ENCODE measurements around the gene MTCL3.

The MTCL3 gene

DNA sequence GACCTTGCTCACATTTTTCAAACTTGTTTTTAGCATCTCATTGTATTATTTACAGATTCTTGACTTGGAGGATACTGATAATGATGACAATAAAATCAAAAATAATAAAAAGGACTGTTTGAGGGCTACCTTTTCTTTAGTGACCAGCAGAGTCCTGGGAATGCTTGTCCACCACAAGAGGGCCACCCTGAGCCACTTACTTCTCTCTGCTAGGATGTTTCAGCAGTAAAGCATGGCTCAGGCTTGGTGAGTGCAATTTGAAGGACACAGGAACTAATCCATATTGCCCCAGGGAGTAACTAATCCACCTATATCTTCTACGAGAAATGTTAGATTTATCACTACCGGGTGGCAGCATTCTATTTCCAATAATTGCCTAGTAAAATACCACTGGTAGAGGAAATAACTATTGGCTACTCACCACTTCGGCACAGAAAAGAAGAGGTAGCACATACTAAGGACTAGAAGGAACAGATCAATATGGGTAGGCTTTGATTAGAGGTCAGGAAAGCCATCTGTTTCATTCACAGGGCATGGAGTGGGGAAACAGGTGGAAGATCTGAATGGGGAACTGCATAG is 54.2 kb downstream of the MTCL3 start:
- Mint-ChIP-seq H3K4me3 (ENCODE audit: unreplicated experiment) (no peak overlapping the region), H3K27ac (ENCODE audit: unreplicated experiment) (no peak overlapping the region), H3K27me3 (ENCODE audit: unreplicated experiment) (no peaks in the 10 kb centered on the region), H3K36me3 (ENCODE audit: low read depth, unreplicated experiment) (no peaks in the 10 kb centered on the region), H3K4me1 (ENCODE audit: unreplicated experiment) (peaks cover 18% of the 10 kb centered on the region), H3K9me3 (ENCODE audit: unreplicated experiment) (no peaks in the 10 kb centered on the region)
- peak; percentile 74 for DNase-seq (ENCODE audit: low spot score)
- TF ChIP-seq, protein P1, sequence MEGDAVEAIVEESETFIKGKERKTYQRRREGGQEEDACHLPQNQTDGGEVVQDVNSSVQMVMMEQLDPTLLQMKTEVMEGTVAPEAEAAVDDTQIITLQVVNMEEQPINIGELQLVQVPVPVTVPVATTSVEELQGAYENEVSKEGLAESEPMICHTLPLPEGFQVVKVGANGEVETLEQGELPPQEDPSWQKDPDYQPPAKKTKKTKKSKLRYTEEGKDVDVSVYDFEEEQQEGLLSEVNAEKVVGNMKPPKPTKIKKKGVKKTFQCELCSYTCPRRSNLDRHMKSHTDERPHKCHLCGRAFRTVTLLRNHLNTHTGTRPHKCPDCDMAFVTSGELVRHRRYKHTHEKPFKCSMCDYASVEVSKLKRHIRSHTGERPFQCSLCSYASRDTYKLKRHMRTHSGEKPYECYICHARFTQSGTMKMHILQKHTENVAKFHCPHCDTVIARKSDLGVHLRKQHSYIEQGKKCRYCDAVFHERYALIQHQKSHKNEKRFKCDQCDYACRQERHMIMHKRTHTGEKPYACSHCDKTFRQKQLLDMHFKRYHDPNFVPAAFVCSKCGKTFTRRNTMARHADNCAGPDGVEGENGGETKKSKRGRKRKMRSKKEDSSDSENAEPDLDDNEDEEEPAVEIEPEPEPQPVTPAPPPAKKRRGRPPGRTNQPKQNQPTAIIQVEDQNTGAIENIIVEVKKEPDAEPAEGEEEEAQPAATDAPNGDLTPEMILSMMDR (IDR thresholded peaks at IDR 0.05; ENCODE audit: unreplicated experiment) = peak; percentile 75

DNA sequence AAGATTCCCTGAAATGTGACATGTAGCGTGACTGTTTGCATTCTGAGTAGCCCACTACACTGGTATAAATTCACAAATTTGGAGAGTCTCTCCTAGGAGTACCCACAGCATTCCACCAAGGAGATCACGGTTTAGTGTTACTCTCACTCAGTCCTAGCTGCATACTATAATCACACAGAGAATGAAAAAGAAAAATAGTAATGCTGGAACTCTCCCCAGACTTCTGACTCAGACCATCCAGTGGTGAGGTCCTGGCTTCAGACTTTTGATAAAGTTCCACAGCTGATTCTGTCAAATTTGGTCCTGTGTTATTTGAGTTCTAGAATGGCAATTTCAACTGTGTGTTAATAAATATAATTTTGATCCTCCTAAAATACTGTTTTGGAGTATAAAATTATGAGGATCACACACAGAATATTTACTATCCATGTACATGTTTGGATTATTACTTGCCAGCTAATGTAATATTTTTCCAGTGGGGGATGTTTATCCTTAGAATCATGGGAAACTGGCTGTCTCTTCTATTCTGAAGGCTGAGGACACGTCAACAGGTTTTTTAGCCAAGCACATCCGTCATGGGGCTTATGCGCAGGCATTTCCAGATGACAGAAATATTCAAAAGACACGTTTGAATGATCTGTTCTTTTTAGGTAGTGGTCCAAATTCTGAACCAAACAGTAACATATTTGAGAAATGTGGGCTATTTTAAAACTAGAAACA is 54.8 kb downstream of the MTCL3 start:
- Mint-ChIP-seq H3K4me1 (ENCODE audit: unreplicated experiment) (peaks cover 18% of the 10 kb centered on the region), H3K27me3 (ENCODE audit: unreplicated experiment) (no peaks in the 10 kb centered on the region), H3K36me3 (ENCODE audit: low read depth, unreplicated experiment) (no peaks in the 10 kb centered on the region), H3K4me3 (ENCODE audit: unreplicated experiment) (no peak overlapping the region), H3K27ac (ENCODE audit: unreplicated experiment) (no peak overlapping the region), H3K9me3 (ENCODE audit: unreplicated experiment) (no peaks in the 10 kb centered on the region)
- TF ChIP-seq, protein P1 (IDR thresholded peaks at IDR 0.05; ENCODE audit: unreplicated experiment) = no peak
- DNase-seq (ENCODE audit: low spot score) = no peak

DNA sequence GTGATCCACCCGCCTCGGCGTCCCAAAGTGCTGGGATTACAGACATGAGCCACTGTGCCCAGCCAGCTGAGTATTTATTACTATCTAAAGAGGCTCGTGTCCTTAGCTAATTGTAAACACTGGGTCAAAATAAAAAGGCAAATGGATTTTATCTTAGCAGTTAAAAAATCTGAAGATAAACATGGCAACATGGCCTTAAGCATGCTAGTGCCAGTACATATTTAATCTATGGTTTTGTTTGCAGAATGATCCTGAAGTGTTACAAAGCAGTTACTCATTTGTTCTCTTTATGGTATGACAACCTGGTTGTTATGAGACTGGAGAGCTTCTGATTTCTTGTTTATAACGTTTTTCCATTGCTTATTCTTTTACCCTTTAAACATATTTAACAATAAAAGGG is 56.1 kb downstream of the MTCL3 start:
- H3K27me3 Mint-ChIP-seq (ENCODE audit: unreplicated experiment) = no peaks in the 10 kb centered on the region
- no peak overlapping the region for H3K4me3 Mint-ChIP-seq (ENCODE audit: unreplicated experiment)
- H3K4me1 Mint-ChIP-seq (ENCODE audit: unreplicated experiment) = peaks cover 18% of the 10 kb centered on the region
- TF ChIP-seq, protein P1 (IDR thresholded peaks at IDR 0.05; ENCODE audit: unreplicated experiment) = no peak
- no peaks in the 10 kb centered on the region for H3K9me3 Mint-ChIP-seq (ENCODE audit: unreplicated experiment)
- no peaks in the 10 kb centered on the region for H3K36me3 Mint-ChIP-seq (ENCODE audit: low read depth, unreplicated experiment)
- DNase-seq (ENCODE audit: low spot score) = no peak
- no peak overlapping the region for H3K27ac Mint-ChIP-seq (ENCODE audit: unreplicated experiment)

DNA sequence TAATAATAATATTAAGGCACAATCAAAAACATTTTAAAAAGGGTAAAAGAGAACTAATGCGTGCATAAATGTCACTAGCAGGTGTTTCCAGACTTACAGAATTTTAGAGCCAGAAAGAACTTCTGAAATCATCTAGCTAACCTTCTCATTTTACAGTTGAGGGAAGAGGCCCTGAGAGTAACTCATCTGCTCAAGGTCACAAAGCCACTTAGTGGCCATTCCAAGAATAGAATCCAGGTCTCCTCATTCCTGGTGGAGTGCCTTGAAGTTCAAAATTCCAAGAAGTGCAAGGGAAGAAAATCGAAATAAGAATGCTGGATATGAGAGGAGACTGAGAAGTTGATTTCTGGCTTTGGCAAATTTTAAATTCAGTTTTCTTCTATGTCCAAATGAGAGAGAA is 56.8 kb downstream of the MTCL3 start:
- TF ChIP-seq, protein P1 (IDR thresholded peaks at IDR 0.05; ENCODE audit: unreplicated experiment) = no peak
- Mint-ChIP-seq H3K4me3 (ENCODE audit: unreplicated experiment) (no peak overlapping the region), H3K4me1 (ENCODE audit: unreplicated experiment) (peaks cover 18% of the 10 kb centered on the region), H3K27me3 (ENCODE audit: unreplicated experiment) (no peaks in the 10 kb centered on the region), H3K9me3 (ENCODE audit: unreplicated experiment) (no peaks in the 10 kb centered on the region), H3K36me3 (ENCODE audit: low read depth, unreplicated experiment) (no peaks in the 10 kb centered on the region), H3K27ac (ENCODE audit: unreplicated experiment) (no peak overlapping the region)
- no peak for DNase-seq (ENCODE audit: low spot score)

DNA sequence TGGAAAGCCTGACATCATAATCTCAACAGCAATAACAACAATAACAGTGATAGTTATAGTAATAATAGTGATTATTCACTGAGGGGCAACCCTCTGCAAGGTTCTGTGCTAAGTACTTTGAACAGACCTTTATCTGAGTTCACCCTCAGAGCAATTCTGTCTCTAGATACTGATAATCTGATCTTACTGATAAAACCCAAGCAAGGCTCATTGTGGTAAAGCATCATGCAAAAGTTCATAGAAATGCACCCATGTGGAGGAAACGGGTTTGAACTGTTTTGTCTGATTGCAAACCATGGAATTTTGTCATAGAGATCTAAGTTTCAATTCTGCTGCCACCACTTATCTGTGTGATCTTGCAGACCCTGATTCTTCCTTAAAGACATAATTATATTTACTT is 58.7 kb downstream of the MTCL3 start:
- TF ChIP-seq, protein P1 (IDR thresholded peaks at IDR 0.05; ENCODE audit: unreplicated experiment) = no peak
- Mint-ChIP-seq H3K4me3 (ENCODE audit: unreplicated experiment) (no peak overlapping the region), H3K27me3 (ENCODE audit: unreplicated experiment) (no peaks in the 10 kb centered on the region), H3K36me3 (ENCODE audit: low read depth, unreplicated experiment) (no peaks in the 10 kb centered on the region), H3K27ac (ENCODE audit: unreplicated experiment) (no peak overlapping the region), H3K9me3 (ENCODE audit: unreplicated experiment) (no peaks in the 10 kb centered on the region), H3K4me1 (ENCODE audit: unreplicated experiment) (peaks cover 6% of the 10 kb centered on the region)
- no peak for DNase-seq (ENCODE audit: low spot score)
